ENCODE data around the gene PRLR. TPM values are rescaled to one million over a fixed set of nuclear protein-coding genes. Genes with fewer than 3 reads are reported as not detected.

PRLR gene
- total RNA-seq, 1 donor from 2014 or later: 13.3 TPM

- Histone ChIP-seq H3K27me3 (no peaks in the 10 kb centered on the region), H3K27ac (no peak overlapping the region), H3K9me3 (no peaks in the 10 kb centered on the region), H3K4me3 (no peak overlapping the region), H3K4me1 (no peaks in the 10 kb centered on the region), H3K36me3 (no peaks in the 10 kb centered on the region)
- intact Hi-C loops (cut with DNase I): no loop called here
- no peak for TF ChIP-seq POLR2AphosphoS5 (IDR thresholded peaks at IDR 0.05; ENCODE audit: insufficient read depth in 1 of 2, low read depth in 1 of 2)
- TF ChIP-seq POLR2A (IDR thresholded peaks at IDR 0.05): no peak
- TF ChIP-seq, protein P1, sequence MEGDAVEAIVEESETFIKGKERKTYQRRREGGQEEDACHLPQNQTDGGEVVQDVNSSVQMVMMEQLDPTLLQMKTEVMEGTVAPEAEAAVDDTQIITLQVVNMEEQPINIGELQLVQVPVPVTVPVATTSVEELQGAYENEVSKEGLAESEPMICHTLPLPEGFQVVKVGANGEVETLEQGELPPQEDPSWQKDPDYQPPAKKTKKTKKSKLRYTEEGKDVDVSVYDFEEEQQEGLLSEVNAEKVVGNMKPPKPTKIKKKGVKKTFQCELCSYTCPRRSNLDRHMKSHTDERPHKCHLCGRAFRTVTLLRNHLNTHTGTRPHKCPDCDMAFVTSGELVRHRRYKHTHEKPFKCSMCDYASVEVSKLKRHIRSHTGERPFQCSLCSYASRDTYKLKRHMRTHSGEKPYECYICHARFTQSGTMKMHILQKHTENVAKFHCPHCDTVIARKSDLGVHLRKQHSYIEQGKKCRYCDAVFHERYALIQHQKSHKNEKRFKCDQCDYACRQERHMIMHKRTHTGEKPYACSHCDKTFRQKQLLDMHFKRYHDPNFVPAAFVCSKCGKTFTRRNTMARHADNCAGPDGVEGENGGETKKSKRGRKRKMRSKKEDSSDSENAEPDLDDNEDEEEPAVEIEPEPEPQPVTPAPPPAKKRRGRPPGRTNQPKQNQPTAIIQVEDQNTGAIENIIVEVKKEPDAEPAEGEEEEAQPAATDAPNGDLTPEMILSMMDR (IDR thresholded peaks at IDR 0.05): no peak
- DNase-seq (ENCODE audit: extremely low spot score in 2 of 2): no peak
Observed at GRCh38 chr5:35048910-35049309, 181.4 kb downstream of the PRLR start.

DNA sequence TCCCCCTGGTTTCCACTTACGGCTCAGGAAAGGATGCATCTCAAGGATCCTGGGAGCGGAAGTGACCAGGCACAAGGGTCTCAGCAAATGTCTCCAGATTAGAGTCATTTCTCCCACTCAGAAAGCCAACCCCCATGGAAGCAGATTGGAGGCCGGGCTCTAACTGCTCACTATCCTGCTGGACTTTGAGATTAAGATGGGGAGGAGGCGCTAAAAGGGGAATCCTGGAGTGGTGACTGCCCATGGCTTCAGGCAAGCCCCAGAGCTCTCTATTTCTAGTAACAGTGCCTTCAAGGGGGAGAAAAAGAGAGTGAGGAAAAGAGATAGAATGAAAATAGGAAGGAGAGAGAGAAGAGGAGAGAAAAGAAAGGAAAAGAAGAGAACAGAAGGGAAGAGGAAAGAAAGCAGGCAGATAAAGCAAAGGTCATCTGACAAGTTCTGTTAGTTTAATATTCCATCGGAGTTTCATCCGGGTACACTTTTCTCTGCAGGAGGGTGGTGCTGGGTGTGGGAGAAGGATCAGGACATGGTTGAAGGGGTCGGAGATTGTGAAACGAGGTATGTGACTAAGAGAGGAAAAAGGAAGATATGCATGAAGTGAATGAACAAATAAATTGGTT lies 182.4 kb downstream of the PRLR start, which contains the start of gene AGXT2:
Gene AGXT2, minus strand, starts transcription at position 165 of the 620 bp plus-strand sequence. Its CDS starts 57 bp downstream, at position 108.
- Histone ChIP-seq H3K9me3 (no peaks in the 10 kb centered on the region), H3K4me1 (no peaks in the 10 kb centered on the region), H3K4me3 (no peak within 1 kb of the TSS), H3K36me3 (no peaks in the 10 kb centered on the region), H3K27ac (no peak within 1 kb of the TSS), H3K27me3 (no peaks in the 10 kb centered on the region)
- intact Hi-C loops (cut with DNase I): no loop called here
- TF ChIP-seq POLR2A (IDR thresholded peaks at IDR 0.05) (no peak), POLR2AphosphoS5 (IDR thresholded peaks at IDR 0.05; ENCODE audit: insufficient read depth in 1 of 2, low read depth in 1 of 2) (no peak)
- TF ChIP-seq, protein P1 (IDR thresholded peaks at IDR 0.05): no peak
- DNase-seq (ENCODE audit: extremely low spot score in 2 of 2): no peak

- no peak for DNase-seq (ENCODE audit: extremely low spot score in 2 of 2)
- no peaks in the 10 kb centered on the region for H3K36me3 ChIP-seq
- intact Hi-C loops (cut with DNase I): no loop called here
- no peaks in the 10 kb centered on the region for H3K9me3 ChIP-seq
- no peak overlapping the region for H3K27ac ChIP-seq
- H3K4me3 ChIP-seq: no peak overlapping the region
- TF ChIP-seq, protein P1 (IDR thresholded peaks at IDR 0.05): no peak
- TF ChIP-seq POLR2AphosphoS5 (IDR thresholded peaks at IDR 0.05; ENCODE audit: insufficient read depth in 1 of 2, low read depth in 1 of 2) (no peak), POLR2A (IDR thresholded peaks at IDR 0.05) (no peak)
- H3K4me1 ChIP-seq: no peaks in the 10 kb centered on the region
- H3K27me3 ChIP-seq: no peaks in the 10 kb centered on the region
Observed at GRCh38 chr5:35046774-35047173, 183.5 kb downstream of the PRLR start.

DNA sequence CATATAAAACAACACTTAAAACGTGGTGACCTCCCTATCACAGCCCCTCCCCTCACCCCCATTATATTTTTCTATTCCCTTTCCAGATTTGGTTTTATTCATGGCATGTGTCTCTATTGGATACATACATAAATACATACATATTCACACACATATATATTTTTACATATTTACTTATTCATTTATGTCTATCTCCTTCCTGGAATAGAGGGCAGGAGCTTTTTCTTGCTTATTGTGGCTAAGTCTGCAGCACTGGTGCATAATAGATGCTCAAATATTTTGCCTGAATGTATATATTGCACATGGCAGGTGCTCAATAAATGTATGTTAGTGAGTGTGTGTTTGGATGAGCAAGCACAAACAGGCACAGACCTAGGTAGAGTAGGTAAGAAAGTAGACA lies 185.0 kb downstream of the PRLR start:
- no peaks in the 10 kb centered on the region for H3K4me1 ChIP-seq
- DNase-seq (ENCODE audit: extremely low spot score in 2 of 2): no peak
- H3K4me3 ChIP-seq: no peak overlapping the region
- H3K9me3 ChIP-seq: no peaks in the 10 kb centered on the region
- H3K27me3 ChIP-seq: no peaks in the 10 kb centered on the region
- H3K27ac ChIP-seq: no peak overlapping the region
- no peak for TF ChIP-seq POLR2AphosphoS5 (IDR thresholded peaks at IDR 0.05; ENCODE audit: insufficient read depth in 1 of 2, low read depth in 1 of 2)
- no peak for TF ChIP-seq POLR2A (IDR thresholded peaks at IDR 0.05)
- TF ChIP-seq, protein P1 (IDR thresholded peaks at IDR 0.05): no peak
- no peaks in the 10 kb centered on the region for H3K36me3 ChIP-seq
- intact Hi-C loops (cut with DNase I): no loop called here

GRCh38 chr5:35044649-35045048 lies 185.6 kb downstream of the PRLR start:
- H3K4me1 ChIP-seq: no peaks in the 10 kb centered on the region
- DNase-seq (ENCODE audit: extremely low spot score in 2 of 2): no peak
- H3K27ac ChIP-seq: no peak overlapping the region
- no peaks in the 10 kb centered on the region for H3K9me3 ChIP-seq
- no peak for TF ChIP-seq POLR2A (IDR thresholded peaks at IDR 0.05)
- TF ChIP-seq, protein P1 (IDR thresholded peaks at IDR 0.05): no peak
- TF ChIP-seq POLR2AphosphoS5 (IDR thresholded peaks at IDR 0.05; ENCODE audit: insufficient read depth in 1 of 2, low read depth in 1 of 2): no peak
- no peaks in the 10 kb centered on the region for H3K36me3 ChIP-seq
- no peaks in the 10 kb centered on the region for H3K27me3 ChIP-seq
- intact Hi-C loops (cut with DNase I): no loop called here
- H3K4me3 ChIP-seq: no peak overlapping the region
